Measurements from ENCODE around the gene MACROD2. TPM values are rescaled to one million over a fixed set of nuclear protein-coding genes. Genes with fewer than 3 reads are reported as not detected.

MACROD2 gene
- total RNA-seq, 4 donors from 2014 or later: 12.6 to 60.3 (median 18.9) TPM

DNA sequence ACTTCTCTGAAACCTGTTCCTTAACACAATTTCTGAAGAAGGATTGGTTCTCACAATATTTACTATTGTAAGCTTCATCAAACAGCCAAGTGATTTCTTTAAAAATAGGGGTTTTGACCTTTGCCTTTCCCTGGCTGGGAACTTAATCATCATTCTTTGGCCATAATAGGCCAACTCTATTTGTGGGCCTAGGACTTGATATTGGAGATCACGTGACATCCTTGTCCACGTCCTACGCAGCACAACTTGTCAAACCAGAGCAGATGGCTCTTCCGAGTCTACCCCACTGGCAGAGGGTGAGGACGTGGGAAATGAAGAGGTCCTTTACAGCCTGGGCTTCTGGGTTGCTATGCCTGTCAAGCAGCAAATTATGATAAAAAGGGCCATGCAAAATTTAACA is 1547.3 kb downstream of the MACROD2 start:
- Histone ChIP-seq H3K27ac (no peak overlapping the region), H3K4me1 (no peaks in the 10 kb centered on the region), H3K27me3 (no peaks in the 10 kb centered on the region), H3K4me3 (no peak overlapping the region), H3K36me3 (no peaks in the 10 kb centered on the region), H3K9me3 (no peaks in the 10 kb centered on the region)
- TF ChIP-seq POLR2A (IDR thresholded peaks at IDR 0.05) (no peak), POLR2AphosphoS5 (IDR thresholded peaks at IDR 0.05) (no peak), EP300 (IDR thresholded peaks at IDR 0.05) (no peak)
- TF ChIP-seq, protein P1, sequence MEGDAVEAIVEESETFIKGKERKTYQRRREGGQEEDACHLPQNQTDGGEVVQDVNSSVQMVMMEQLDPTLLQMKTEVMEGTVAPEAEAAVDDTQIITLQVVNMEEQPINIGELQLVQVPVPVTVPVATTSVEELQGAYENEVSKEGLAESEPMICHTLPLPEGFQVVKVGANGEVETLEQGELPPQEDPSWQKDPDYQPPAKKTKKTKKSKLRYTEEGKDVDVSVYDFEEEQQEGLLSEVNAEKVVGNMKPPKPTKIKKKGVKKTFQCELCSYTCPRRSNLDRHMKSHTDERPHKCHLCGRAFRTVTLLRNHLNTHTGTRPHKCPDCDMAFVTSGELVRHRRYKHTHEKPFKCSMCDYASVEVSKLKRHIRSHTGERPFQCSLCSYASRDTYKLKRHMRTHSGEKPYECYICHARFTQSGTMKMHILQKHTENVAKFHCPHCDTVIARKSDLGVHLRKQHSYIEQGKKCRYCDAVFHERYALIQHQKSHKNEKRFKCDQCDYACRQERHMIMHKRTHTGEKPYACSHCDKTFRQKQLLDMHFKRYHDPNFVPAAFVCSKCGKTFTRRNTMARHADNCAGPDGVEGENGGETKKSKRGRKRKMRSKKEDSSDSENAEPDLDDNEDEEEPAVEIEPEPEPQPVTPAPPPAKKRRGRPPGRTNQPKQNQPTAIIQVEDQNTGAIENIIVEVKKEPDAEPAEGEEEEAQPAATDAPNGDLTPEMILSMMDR (IDR thresholded peaks at IDR 0.05): no peak
- no peak for DNase-seq (ENCODE audit: low spot score in 2 of 2)
- WGBS: 96% methylated on average over 5 of the region's 5 CpGs

- H3K4me1 ChIP-seq: no peaks in the 10 kb centered on the region
- TF ChIP-seq POLR2A (IDR thresholded peaks at IDR 0.05) (no peak), POLR2AphosphoS5 (IDR thresholded peaks at IDR 0.05) (no peak)
- H3K9me3 ChIP-seq: no peaks in the 10 kb centered on the region
- no peak overlapping the region for H3K27ac ChIP-seq
- H3K27me3 ChIP-seq: no peaks in the 10 kb centered on the region
- whole genome bisulfite sequencing: 66% methylated on average over 2 of the region's 2 CpGs
- H3K4me3 ChIP-seq: no peak overlapping the region
- H3K36me3 ChIP-seq: no peaks in the 10 kb centered on the region
- no peak for DNase-seq (ENCODE audit: low spot score in 2 of 2)
Observed at GRCh38 chr20:15544742-15545141, 1549.4 kb downstream of the MACROD2 start.

DNA sequence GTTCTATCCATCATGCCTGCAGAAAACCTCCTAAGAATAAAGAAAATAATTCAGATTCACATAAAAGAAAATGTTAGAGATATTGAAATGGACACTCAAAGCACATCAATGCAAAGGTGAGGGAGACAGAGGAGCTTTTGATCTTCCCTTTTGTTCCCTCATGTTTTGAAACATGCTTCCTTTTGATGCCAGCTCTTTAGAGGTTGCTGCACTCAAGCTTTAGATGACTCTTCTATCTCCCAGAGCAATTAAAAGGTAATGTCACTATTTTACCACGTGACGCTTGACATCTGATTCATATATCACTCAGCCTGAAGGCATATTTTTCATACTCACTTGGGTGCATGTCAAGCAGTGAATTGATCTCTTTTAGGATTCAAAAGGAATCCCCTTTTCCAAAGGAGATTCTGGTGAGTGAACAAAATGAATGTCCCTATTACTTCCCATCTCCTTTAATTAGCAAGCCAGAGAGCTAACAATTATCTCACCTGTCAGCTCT is 1551.3 kb downstream of the MACROD2 start:
- no peaks in the 10 kb centered on the region for H3K9me3 ChIP-seq
- H3K4me1 ChIP-seq: no peaks in the 10 kb centered on the region
- WGBS: 58% methylated on average over 2 of the region's 2 CpGs
- no peak overlapping the region for H3K4me3 ChIP-seq
- H3K27ac ChIP-seq: no peak overlapping the region
- DNase-seq (ENCODE audit: low spot score in 2 of 2): no peak
- H3K36me3 ChIP-seq: no peaks in the 10 kb centered on the region
- H3K27me3 ChIP-seq: no peaks in the 10 kb centered on the region
- TF ChIP-seq POLR2AphosphoS5 (IDR thresholded peaks at IDR 0.05): no peak

GRCh38 chr20:15547119-15547518 is 1551.8 kb downstream of the MACROD2 start:
- Histone ChIP-seq H3K4me3 (no peak overlapping the region), H3K27me3 (no peaks in the 10 kb centered on the region), H3K36me3 (no peaks in the 10 kb centered on the region), H3K27ac (no peak overlapping the region), H3K9me3 (no peaks in the 10 kb centered on the region), H3K4me1 (no peaks in the 10 kb centered on the region)
- no peak for DNase-seq (ENCODE audit: low spot score in 2 of 2)
- WGBS: 89% methylated on average over 3 of the region's 3 CpGs
- TF ChIP-seq, protein P1 (IDR thresholded peaks at IDR 0.05): no peak
- TF ChIP-seq EP300 (IDR thresholded peaks at IDR 0.05) (no peak), POLR2AphosphoS5 (IDR thresholded peaks at IDR 0.05) (no peak), POLR2A (IDR thresholded peaks at IDR 0.05) (no peak)

DNA sequence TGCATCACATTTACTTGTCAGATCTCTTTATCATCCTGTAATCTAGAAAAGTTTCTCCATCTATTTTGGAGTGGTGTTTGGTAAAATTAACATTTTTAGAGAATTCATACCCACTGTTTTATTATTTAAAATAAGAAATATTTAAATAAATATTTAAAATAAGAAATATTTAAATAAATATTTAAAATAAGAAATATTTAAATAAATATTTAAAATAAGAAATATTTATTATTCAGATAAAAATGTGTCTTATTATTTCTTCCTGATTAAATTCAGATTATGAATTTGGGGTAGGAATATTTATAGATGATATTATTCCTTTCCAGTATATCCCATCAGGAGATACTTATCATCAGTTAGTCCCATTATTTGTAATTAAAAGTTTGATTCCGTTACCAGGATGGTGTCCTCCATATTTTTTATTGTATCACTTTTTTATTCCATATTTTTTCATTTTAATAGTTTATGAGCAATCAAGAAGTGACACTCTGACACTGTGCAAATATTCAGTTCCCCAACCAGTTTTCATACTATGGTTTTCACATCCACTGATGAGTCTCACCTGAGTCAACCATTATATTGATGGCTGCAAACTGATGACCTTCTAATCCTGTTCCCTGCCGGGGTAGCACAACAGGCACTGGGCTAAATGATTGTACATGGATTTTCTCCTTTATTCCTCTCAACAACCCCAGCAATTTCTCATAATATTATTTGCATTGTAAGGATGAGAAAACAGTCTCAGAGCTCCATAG is 1555.0 kb downstream of the MACROD2 start:
- no peaks in the 10 kb centered on the region for H3K9me3 ChIP-seq
- H3K27me3 ChIP-seq: no peaks in the 10 kb centered on the region
- H3K36me3 ChIP-seq: no peaks in the 10 kb centered on the region
- no peak overlapping the region for H3K27ac ChIP-seq
- no peak for TF ChIP-seq POLR2AphosphoS5 (IDR thresholded peaks at IDR 0.05)
- no peak for TF ChIP-seq EP300 (IDR thresholded peaks at IDR 0.05)
- TF ChIP-seq, protein P1 (IDR thresholded peaks at IDR 0.05): no peak
- no peak for TF ChIP-seq POLR2A (IDR thresholded peaks at IDR 0.05)
- 94% methylated on average over 2 of the region's 2 CpGs for WGBS
- no peak for DNase-seq (ENCODE audit: low spot score in 2 of 2)
- no peaks in the 10 kb centered on the region for H3K4me1 ChIP-seq
- H3K4me3 ChIP-seq: no peak overlapping the region

- H3K27ac ChIP-seq: no peak overlapping the region
- 29% methylated on average over 2 of the region's 2 CpGs for WGBS
- H3K4me3 ChIP-seq: no peak overlapping the region
- no peaks in the 10 kb centered on the region for H3K4me1 ChIP-seq
- no peaks in the 10 kb centered on the region for H3K27me3 ChIP-seq
- no peaks in the 10 kb centered on the region for H3K9me3 ChIP-seq
- TF ChIP-seq POLR2AphosphoS5 (IDR thresholded peaks at IDR 0.05): no peak
- no peak for TF ChIP-seq POLR2A (IDR thresholded peaks at IDR 0.05)
- no peak for TF ChIP-seq EP300 (IDR thresholded peaks at IDR 0.05)
- TF ChIP-seq, protein P1 (IDR thresholded peaks at IDR 0.05): no peak
- DNase-seq (ENCODE audit: low spot score in 2 of 2): no peak
- no peaks in the 10 kb centered on the region for H3K36me3 ChIP-seq
Observed at GRCh38 chr20:15555913-15556312, 1560.6 kb downstream of the MACROD2 start.

Data from suprapubic skin (tissue), 4 donors.